HG03135 (cell line): Measurements from ENCODE around the gene FBXO15.

Experiments used
- ATAC-seq: cut with Tn5 transposase; IDR thresholded peaks from one replicate; pipeline ENCODE4 v1.9.1; 2021; ENCODE audit warnings: mild to moderate bottlenecking, moderate library complexity; ENCODE audit not compliant: unreplicated experiment

FBXO15 gene

GRCh38 chr18:74147779-74148542 lies at the start of gene FBXO15, which contains the start of gene TIMM21:
Gene FBXO15 (minus strand): TSS chr18:74147834. CDS start chr18:74147785, 49 bp downstream.
Gene TIMM21 (plus strand): TSS chr18:74148523. CDS start chr18:74148809, 286 bp downstream.
- ATAC-seq = peak; percentile 90

- peak; percentile 93 for ATAC-seq
Observed at GRCh38 chr18:74196220-74197119, 48.8 kb upstream of the FBXO15 start.

DNA sequence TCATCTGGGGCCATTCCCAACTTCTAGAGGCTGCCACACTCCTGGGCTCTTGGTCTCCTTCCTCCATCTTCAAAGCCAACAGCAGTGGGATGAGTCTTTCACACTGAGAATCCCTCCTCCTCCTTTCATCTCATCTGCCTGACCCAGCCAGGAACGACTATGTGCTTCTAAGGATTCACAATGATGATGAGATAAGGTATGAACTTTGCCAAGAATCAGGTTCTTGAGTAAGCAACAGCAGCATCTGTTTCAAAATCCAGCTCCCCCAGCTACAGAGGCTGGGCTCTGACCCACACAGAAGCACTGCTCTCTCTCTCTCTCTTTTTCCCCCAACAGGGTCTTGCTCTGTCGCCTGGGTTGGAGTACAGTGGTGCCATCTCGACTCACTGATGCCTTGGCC lies 47.1 kb upstream of the FBXO15 start:
- ATAC-seq = no peak

DNA sequence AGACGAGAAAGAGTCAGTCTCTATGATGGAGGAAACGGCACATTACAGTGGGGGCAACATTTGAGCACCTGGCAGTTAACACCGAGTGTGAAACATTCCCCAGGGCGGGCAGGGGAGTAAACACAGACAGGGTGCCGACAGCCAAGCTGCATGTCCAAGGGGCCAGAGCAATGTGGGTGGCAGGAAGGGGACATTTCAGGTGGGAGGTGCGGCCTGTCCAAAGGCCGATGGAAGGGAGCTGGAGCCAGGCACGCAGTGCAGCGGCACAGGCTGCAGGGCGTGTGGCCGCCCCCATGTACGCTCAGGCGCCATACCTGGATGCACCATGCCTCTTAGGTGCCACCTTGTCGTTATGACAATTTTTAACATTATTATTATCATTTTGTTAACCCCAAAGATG lies 43.9 kb upstream of the FBXO15 start:
- ATAC-seq = no peak

- no peak for ATAC-seq
Observed at GRCh38 chr18:74190086-74190485, 42.5 kb upstream of the FBXO15 start.

- ATAC-seq = no peak
Observed at GRCh38 chr18:74186661-74187060, 39.0 kb upstream of the FBXO15 start.

DNA sequence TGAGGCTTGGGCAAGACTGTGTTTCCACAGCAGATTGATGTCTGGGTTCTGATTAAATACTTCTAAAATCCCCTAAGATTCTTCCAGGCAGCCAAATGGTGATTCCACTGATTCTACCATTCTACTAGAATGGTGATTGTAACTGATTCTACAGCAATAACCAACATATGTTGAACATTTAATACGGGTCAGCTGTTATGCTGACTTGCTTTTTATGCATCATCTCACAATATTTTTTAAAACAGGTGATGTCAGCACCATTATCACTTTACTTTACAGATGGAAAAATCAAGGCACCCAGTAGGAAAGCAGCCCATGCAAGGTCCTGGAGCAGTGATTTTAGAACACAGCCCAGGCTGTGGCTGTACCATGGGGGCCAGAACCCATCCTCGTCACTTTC lies 38.2 kb upstream of the FBXO15 start:
- ATAC-seq = no peak

DNA sequence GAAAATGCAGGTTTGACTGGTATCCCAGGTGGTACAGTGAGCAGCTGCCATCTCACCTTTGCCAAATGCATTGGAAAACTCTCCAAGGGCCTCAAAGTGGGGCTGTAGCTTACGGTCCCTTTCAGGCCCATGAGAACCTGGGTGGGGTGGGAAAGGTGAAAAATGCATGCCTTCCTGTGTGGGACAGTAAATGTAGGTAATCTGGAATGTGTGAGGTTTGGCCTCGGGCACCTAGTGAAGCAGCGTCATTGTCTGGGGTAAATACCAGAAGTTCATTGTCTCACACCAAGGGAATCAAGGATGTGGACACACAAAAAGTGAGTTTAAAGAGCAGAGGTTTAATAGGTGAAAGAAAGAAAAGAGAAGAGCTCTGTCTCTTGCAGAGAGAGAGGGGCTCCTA lies 37.2 kb upstream of the FBXO15 start:
- no peak for ATAC-seq

DNA sequence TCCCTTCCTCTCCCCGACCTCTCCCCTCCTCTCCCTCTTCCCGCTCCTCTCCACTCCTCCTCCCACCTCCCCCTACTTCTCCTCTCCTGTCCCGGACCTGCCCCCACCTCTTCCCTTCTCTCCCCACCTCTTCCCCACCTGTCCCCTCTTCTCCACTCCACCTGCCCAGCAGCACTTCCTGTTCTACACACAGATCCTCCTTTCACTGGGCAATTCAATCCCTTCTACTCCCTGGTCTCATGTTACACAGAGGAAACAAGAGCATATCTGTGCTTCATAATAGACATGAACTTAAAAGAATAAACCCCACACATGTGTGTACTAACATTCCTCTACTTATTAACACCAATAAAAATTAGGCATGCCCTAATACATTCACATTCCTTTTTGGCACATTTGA lies 35.5 kb upstream of the FBXO15 start:
- no peak for ATAC-seq

- no peak for ATAC-seq
Observed at GRCh38 chr18:74182335-74182734, 34.7 kb upstream of the FBXO15 start.

DNA sequence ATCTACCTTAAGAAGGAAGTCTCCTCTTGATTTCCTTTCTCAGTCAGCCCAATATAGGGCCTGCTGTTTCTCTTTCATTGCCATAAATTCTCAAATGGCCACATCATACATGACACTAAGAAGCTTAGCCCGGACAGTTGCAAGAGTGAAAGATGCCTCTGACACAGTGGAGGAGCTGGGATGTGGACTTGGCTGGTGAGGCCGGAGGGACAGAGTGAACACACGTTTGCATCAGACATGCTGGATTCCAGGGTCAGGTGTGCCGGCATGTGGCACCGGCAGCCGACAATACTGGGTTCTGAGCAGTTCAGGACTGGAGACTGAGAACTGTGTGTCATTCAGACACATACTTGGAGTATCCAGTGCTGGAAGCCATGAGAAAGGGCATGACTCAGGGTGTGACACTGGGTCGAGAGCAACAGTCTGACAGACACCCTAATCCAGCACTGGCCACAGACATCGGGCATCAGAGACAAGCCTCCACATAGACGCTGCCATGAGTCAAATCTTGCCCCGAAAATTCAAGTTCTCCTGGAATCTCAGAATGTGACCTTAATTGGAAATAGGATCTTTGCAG lies 32.1 kb upstream of the FBXO15 start:
- no peak for ATAC-seq

- no peak for ATAC-seq
Observed at GRCh38 chr18:74178884-74179283, 31.2 kb upstream of the FBXO15 start.

DNA sequence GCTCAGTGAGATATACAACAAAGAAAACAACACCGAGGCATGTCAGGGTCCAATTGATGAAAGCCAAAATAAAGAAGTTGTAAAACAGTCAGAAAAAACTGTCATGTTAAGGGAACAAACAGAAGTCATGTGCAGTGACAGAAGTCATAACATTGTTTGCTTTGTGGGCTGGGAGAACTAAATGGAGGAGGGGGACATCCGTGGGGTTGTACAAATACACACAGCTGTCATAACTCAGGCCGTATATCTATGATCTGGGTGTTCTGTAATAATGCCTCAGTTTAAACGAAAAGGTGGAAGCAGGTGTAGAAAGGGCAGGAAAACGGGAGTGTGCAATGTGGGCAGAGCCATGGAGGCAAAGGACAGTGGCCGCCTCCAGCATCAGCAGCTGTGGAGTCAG lies 28.0 kb upstream of the FBXO15 start:
- no peak for ATAC-seq

- no peak for ATAC-seq
Observed at GRCh38 chr18:74173434-74173750, 25.8 kb upstream of the FBXO15 start.

DNA sequence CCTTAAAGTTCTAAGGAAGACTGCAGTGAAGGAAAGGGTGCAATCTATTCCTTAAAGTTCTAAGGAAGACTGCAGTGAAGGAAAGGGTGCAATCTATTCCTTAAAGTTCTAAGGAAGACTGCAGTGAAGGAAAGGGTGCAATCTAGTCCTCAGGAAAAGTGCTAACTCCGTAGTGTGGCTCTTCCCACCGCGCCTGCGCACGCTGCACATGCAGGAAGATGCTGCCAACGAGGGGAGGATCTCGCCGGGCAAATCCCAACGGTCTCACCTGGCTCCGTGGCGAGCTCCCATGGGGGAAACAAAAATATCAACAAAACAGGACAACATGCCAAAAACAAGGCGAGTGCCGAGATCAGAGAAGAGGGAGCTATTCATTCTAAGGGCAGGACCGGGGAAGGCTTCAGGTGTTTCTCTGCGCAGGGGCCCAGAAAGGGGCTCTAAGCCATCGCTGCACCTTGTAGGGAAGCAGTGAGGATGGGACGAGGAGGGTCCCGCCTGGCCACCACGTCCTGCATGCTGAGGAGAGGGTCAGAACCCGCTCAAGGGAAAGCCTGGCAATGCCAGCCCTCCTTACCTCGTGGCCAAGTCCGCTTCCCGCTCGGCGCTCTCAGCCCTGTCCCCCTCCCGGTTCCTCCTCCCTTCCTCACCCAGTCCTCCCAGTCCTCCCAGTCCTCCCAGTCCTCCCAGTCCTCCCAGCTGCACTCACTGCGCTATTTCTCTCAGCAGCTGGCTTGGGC lies 25.2 kb upstream of the FBXO15 start:
- ATAC-seq = no peak

DNA sequence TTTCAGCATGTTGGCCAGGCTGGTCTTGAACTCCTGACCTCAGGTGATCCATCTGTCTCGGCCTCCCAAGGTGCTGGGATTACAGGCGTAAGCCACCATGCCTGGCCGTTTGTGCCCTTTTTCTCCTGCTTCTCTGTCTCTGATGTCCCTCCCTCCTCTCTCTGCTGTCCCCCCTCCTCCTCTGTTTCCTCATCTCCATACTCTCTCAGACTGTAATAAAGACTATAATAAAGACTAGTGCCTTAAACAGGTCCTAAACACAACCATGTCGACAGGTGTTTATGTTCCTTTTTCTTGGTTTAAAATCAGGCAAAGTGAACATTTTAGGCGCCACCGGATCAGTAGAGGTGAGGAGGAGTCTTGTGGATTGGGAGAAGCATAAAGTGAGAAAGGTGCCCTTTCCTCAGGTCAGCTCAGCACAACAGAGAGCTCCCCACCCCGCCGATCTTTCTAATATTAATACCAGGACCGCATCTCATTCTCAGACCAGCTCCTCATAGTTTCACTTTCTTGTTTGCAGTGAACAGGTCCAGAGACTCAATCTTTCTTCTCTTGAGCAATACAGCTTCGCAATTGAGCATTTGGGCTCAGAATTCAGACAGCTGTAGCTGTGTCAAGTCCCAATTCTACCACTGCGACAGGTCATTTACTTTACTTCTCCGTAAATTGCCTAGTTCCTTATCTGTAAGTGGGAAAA lies 24.4 kb upstream of the FBXO15 start:
- ATAC-seq = peak; percentile 91

DNA sequence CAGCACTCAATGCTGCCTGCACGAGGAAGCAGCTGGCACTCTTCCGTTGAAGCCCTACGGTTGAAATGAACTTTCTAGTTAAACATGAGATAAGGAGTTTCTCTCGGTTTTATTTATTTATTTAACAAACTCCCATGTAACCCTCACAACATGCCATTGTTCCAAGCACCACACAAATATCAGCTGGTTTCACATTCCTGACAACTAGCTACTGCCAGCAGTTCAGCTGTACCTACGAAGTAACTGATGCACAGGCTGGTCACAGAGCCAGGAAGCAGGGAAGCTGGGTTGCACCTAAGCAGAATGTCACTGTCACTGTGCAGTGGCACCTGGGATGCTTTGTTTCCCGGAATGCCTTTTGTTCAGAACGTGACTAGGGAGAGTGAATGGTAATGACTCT lies 18.8 kb upstream of the FBXO15 start:
- no peak for ATAC-seq

- no peak for ATAC-seq
Observed at GRCh38 chr18:74163019-74163660, 15.5 kb upstream of the FBXO15 start.

DNA sequence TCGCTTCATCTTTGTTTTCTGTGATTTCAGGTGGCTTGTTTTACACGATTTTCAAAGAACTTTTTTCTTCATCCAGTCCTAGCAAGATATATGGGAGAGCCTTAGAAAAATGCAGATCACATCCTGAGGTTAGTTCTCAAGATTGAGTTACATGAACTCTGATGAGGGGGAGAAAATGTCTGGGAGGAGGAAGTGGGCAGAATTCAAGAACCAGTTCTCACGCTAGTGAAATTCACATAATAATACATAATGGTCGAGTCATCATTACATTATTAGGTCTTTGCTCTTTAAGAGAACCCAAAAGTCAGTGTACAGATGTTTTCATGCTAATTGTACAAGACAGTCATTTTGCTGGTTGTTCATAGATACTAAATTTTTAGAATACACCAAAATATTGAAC lies 7.6 kb upstream of the FBXO15 start:
- no peak for ATAC-seq

- ATAC-seq = no peak
Observed at GRCh38 chr18:74154716-74155115, 7.1 kb upstream of the FBXO15 start.
